DOHH2 (cell line): ENCODE measurements around the gene POGZ.

Experiments used
- CTCF ChIP-seq: fragments of 200-600 bp; sonication (generic); IDR thresholded peaks from one replicate; pipeline ENCODE4 v1.5.1; 2014; ENCODE audit warnings: antibody characterized with exemption, mild to moderate bottlenecking, low read depth, low read length; ENCODE audit not compliant: poor library complexity, severe bottlenecking
- EZH2phosphoT487 ChIP-seq: fragments of 200-600 bp; sonication (generic); IDR thresholded peaks from 2 replicates; pipeline ENCODE4 v1.6.1; 2017; ENCODE audit warnings: borderline replicate concordance, mild to moderate bottlenecking, antibody characterized with exemption, low read length, moderate library complexity, mixed read lengths

- TF ChIP-seq CTCF: no peak
- TF ChIP-seq EZH2phosphoT487: no peak
Measured at GRCh38 chr1:151425103-151425502, 34.2 kb downstream of the POGZ start.
